Activated naive CD4-positive, alpha-beta T cell treated with anti-CD3 and anti-CD28 coated beads for 36 hours (primary cell): Measurements from ENCODE around the gene ZDHHC5. TPM values are rescaled to one million over a fixed set of nuclear protein-coding genes. Genes with fewer than 3 reads are reported as not detected.
A peak's percentile ranks its signal among the peaks of the same experiment; 100 is the strongest.
"Not testable (repeated sequence)": the region's sequence is repeated elsewhere in the genome, so short reads cannot be mapped to it uniquely, and the experiment has no call there.

Experiments used
- CTCF ChIA-PET: fragments of 350-600 bp; sonication (Branson Sonifier 250); formaldehyde crosslinking; loops from one replicate; lab custom pipeline; 2021; ENCODE audit warnings: antibody characterized with exemption; lab: Charles Lee
- DNase-seq: peaks from one replicate; pipeline ENCODE4 v3.0.0-alpha.2; 2020
- H3K27ac Mint-ChIP-seq: one replicate; pipeline ENCODE4 v1.8.0; 2021; ENCODE audit warnings: mild to moderate bottlenecking, mixed read lengths
- H3K27me3 Mint-ChIP-seq: one replicate; pipeline ENCODE4 v1.8.0; 2021; ENCODE audit warnings: low read depth, mixed read lengths
- H3K36me3 Mint-ChIP-seq: one replicate; pipeline ENCODE4 v1.8.0; 2021; ENCODE audit warnings: low read depth, mixed read lengths
- H3K4me1 Mint-ChIP-seq: one replicate; pipeline ENCODE4 v1.8.0; 2021; ENCODE audit warnings: low read depth, mixed read lengths
- H3K4me3 Mint-ChIP-seq: one replicate; pipeline ENCODE4 v1.8.0; 2021; ENCODE audit warnings: mild to moderate bottlenecking, moderate library complexity, mixed read lengths
- H3K9me3 Mint-ChIP-seq: one replicate; pipeline ENCODE4 v1.8.0; 2021; ENCODE audit warnings: mixed read lengths
- intact Hi-C: fragments of 100-400 bp; cut with micrococcal nuclease; formaldehyde crosslinking; loops from one replicate; pipeline ENCODE4 v1.15.1; 2023
- total RNA-seq, 2 experiments: library from RNA; stranded (reverse); gene quantifications; one replicate each; pipeline ENCODE4 v1.2.3, GENCODE V29; 2021

Gene ZDHHC5
- total RNA-seq, 2 experiments from 2014 or later, result 38.5 to 46.6 TPM

GRCh38 chr11:57712256-57713150 lies 44.6 kb downstream of the ZDHHC5 start, which contains the start of gene TMX2:
Gene TMX2 (plus strand): TSS chr11:57712593. CDS start chr11:57712619, 26 bp downstream.
- H3K4me1 Mint-ChIP-seq, result peaks cover 50% of the 10 kb centered on the region

GRCh38 chr11:57713835-57714234 lies 45.9 kb downstream of the ZDHHC5 start:
- H3K4me3 Mint-ChIP-seq, result peak overlapping the region; percentile 99
- no peak overlapping the region for H3K27ac Mint-ChIP-seq
- no peaks in the 10 kb centered on the region for H3K9me3 Mint-ChIP-seq
- peaks cover 50% of the 10 kb centered on the region for H3K4me1 Mint-ChIP-seq
- CTCF ChIA-PET, result interaction anchor here (0.5 to 2.4 kb wide), 2 partner anchors 28 to 86 kb away, joined by 5 to 15 read pairs; no protein-coding TSS in a partner anchor
- intact Hi-C loops, result loop anchor here (2.0 to 5.0 kb wide), 3 partner anchors 79 to 1953 kb away; partner anchors contain the start of genes FAM111A and PATL1
- no peak for DNase-seq
- no peaks in the 10 kb centered on the region for H3K27me3 Mint-ChIP-seq
- H3K36me3 Mint-ChIP-seq, result peaks cover 10% of the 10 kb centered on the region

More at GRCh38 chr11:57712256-57713150, 44.6 kb downstream of the ZDHHC5 start, which contains the start of gene TMX2:
- no peaks in the 10 kb centered on the region for H3K27me3 Mint-ChIP-seq
- intact Hi-C loops, result loop anchor here (1.0 to 5.0 kb wide), 12 partner anchors 29 to 1955 kb away; partner anchors contain the start of genes CLP1, FAM111A, PATL1 and SELENOH
- peak within 1 kb of the TSS; percentile 99 for H3K4me3 Mint-ChIP-seq
- CTCF ChIA-PET, result interaction anchor here (1.0 to 2.4 kb wide), 2 partner anchors 87 to 185 kb away, joined by 4 to 15 read pairs; no protein-coding TSS in a partner anchor
- H3K27ac Mint-ChIP-seq, result peak within 1 kb of the TSS; percentile 92
- peak; percentile 95 for DNase-seq
- H3K9me3 Mint-ChIP-seq, result no peaks in the 10 kb centered on the region
- H3K36me3 Mint-ChIP-seq, result peaks cover 3% of the 10 kb centered on the region

GRCh38 chr11:57716726-57717125 lies 48.8 kb downstream of the ZDHHC5 start:
- H3K27me3 Mint-ChIP-seq, CTCF ChIA-PET, intact Hi-C loops, H3K4me3 Mint-ChIP-seq, H3K9me3 Mint-ChIP-seq, DNase-seq, H3K27ac Mint-ChIP-seq: not testable (repeated sequence)
- Mint-ChIP-seq H3K4me1 (peaks cover 31% of the 10 kb centered on the region), H3K36me3 (peaks cover 17% of the 10 kb centered on the region)

GRCh38 chr11:57727185-57727584 lies 59.3 kb downstream of the ZDHHC5 start:
- no peak overlapping the region for H3K4me3 Mint-ChIP-seq
- H3K27me3 Mint-ChIP-seq, result no peaks in the 10 kb centered on the region
- H3K4me1 Mint-ChIP-seq, result peaks cover 10% of the 10 kb centered on the region
- intact Hi-C loops, result no loop called here
- DNase-seq, result no peak
- H3K9me3 Mint-ChIP-seq, result no peaks in the 10 kb centered on the region
- H3K36me3 Mint-ChIP-seq, result peaks cover 2% of the 10 kb centered on the region
- peak overlapping the region; percentile 8 for H3K27ac Mint-ChIP-seq
- CTCF ChIA-PET, result interaction anchor here (0.6 to 1.3 kb wide), 3 partner anchors 22 to 270 kb away, joined by 3 to 5 read pairs (median 3); no protein-coding TSS in a partner anchor

- Mint-ChIP-seq H3K9me3 (no peaks in the 10 kb centered on the region), H3K27me3 (no peaks in the 10 kb centered on the region), H3K27ac (no peak overlapping the region), H3K4me1 (peaks cover 11% of the 10 kb centered on the region), H3K36me3 (peaks cover 2% of the 10 kb centered on the region), H3K4me3 (no peak overlapping the region)
- intact Hi-C loops, result no loop called here
- CTCF ChIA-PET, result interaction anchor here (1.1 kb wide), 1 partner anchor 72 kb away, joined by 4 read pairs; no protein-coding TSS in a partner anchor
- no peak for DNase-seq
These were observed 60.9 kb downstream of the ZDHHC5 start for GRCh38 chr11:57728829-57729228.

GRCh38 chr11:57729479-57729878 lies 61.6 kb downstream of the ZDHHC5 start:
- peaks cover 11% of the 10 kb centered on the region for H3K4me1 Mint-ChIP-seq
- CTCF ChIA-PET, result no interaction called here
- H3K4me3 Mint-ChIP-seq, result no peak overlapping the region
- H3K9me3 Mint-ChIP-seq, result no peaks in the 10 kb centered on the region
- peaks cover 2% of the 10 kb centered on the region for H3K36me3 Mint-ChIP-seq
- DNase-seq, result no peak
- H3K27me3 Mint-ChIP-seq, result no peaks in the 10 kb centered on the region
- intact Hi-C loops, result no loop called here
- no peak overlapping the region for H3K27ac Mint-ChIP-seq

GRCh38 chr11:57732661-57733060 lies 64.7 kb downstream of the ZDHHC5 start:
- H3K4me1 Mint-ChIP-seq, result peaks cover 10% of the 10 kb centered on the region
- H3K27ac Mint-ChIP-seq, result no peak overlapping the region
- H3K9me3 Mint-ChIP-seq, result no peaks in the 10 kb centered on the region
- H3K27me3 Mint-ChIP-seq, result no peaks in the 10 kb centered on the region
- no peak for DNase-seq
- CTCF ChIA-PET, result interaction anchor here (0.7 to 1.4 kb wide), 2 partner anchors 13 to 68 kb away, joined by 3 to 5 read pairs; no protein-coding TSS in a partner anchor
- intact Hi-C loops, result no loop called here
- peaks cover 3% of the 10 kb centered on the region for H3K36me3 Mint-ChIP-seq
- H3K4me3 Mint-ChIP-seq, result no peak overlapping the region

GRCh38 chr11:57735619-57736298 lies 67.8 kb downstream of the ZDHHC5 start:
- Mint-ChIP-seq H3K27ac (peak overlapping the region; percentile 50), H3K4me3 (no peak overlapping the region), H3K36me3 (peaks cover 16% of the 10 kb centered on the region), H3K9me3 (no peaks in the 10 kb centered on the region), H3K27me3 (no peaks in the 10 kb centered on the region), H3K4me1 (peaks cover 5% of the 10 kb centered on the region)
- intact Hi-C loops, result no loop called here
- CTCF ChIA-PET, result interaction anchor here (0.7 kb wide), 1 partner anchor 168 kb away, joined by 4 read pairs; the partner anchor contains the start of gene UBE2L6
- no peak for DNase-seq

- Mint-ChIP-seq H3K27me3 (no peaks in the 10 kb centered on the region), H3K36me3 (peaks cover 49% of the 10 kb centered on the region), H3K27ac (peak within 1 kb of the TSS; percentile 99), H3K9me3 (no peaks in the 10 kb centered on the region), H3K4me3 (peak within 1 kb of the TSS; percentile 97), H3K4me1 (peaks cover 32% of the 10 kb centered on the region)
- CTCF ChIA-PET, result interaction anchor here (0.8 to 7.9 kb wide), 3 partner anchors 60 to 396 kb away, joined by 3 to 64 read pairs (median 4); no protein-coding TSS in a partner anchor
- intact Hi-C loops, result loop anchor here (1.0 to 10.0 kb wide), 11 partner anchors 21 to 1403 kb away; partner anchors contain the start of genes CLP1, FAM111A, MED19 and P2RX3
- peak; percentile 98 for DNase-seq
These were observed 73.5 kb downstream of the ZDHHC5 start, which contains the start of gene SELENOH for GRCh38 chr11:57741132-57742086. Gene SELENOH (plus strand): TSS chr11:57741491. CDS start chr11:57741596, 105 bp downstream.

GRCh38 chr11:57742087-57742452 lies 74.2 kb downstream of the ZDHHC5 start:
- Mint-ChIP-seq H3K4me3 (peak overlapping the region; percentile 97), H3K4me1 (peaks cover 33% of the 10 kb centered on the region), H3K9me3 (no peaks in the 10 kb centered on the region), H3K36me3 (peaks cover 52% of the 10 kb centered on the region), H3K27me3 (no peaks in the 10 kb centered on the region), H3K27ac (peak overlapping the region; percentile 99)
- CTCF ChIA-PET, result interaction anchor here (0.8 to 7.9 kb wide), 3 partner anchors 59 to 396 kb away, joined by 3 to 64 read pairs (median 4); no protein-coding TSS in a partner anchor
- no peak for DNase-seq
- intact Hi-C loops, result loop anchor here (5.0 to 10.0 kb wide), 2 partner anchors 405 to 1403 kb away; partner anchors contain the start of genes FAM111A, P2RX3 and SSRP1
